ENCODE results near the gene FSTL5.

FSTL5 gene

GRCh38 chr4:161663844-161664243, 500.0 kb downstream of the FSTL5 start:
- no peaks in the 10 kb centered on the region for H3K27me3 ChIP-seq (ENCODE audit: insufficient read depth, insufficient read length)
- no peaks in the 10 kb centered on the region for H3K4me1 ChIP-seq (ENCODE audit: insufficient read depth, insufficient read length)
- H3K4me3 ChIP-seq (ENCODE audit: insufficient read length, low read depth) = no peak overlapping the region
- no peaks in the 10 kb centered on the region for H3K36me3 ChIP-seq (ENCODE audit: insufficient read depth, insufficient read length, low read length)
- no peak for TF ChIP-seq ZNF274 (IDR thresholded peaks at IDR 0.05; ENCODE audit: low read depth, low read length)
- TF ChIP-seq YY1 (IDR thresholded peaks at IDR 0.05; ENCODE audit: insufficient read depth, insufficient read length) = no peak
- no peak for TF ChIP-seq SUZ12 (IDR thresholded peaks at IDR 0.05; ENCODE audit: extremely low read depth, insufficient read depth, insufficient read length)
- no peak for DNase-seq (ENCODE audit: low read depth, low spot score)
- H3K9ac ChIP-seq (ENCODE audit: insufficient read length, low read depth) = no peak overlapping the region
- no peaks in the 10 kb centered on the region for H3K9me3 ChIP-seq (ENCODE audit: insufficient read depth, low read length)

- Histone ChIP-seq H3K4me1 (ENCODE audit: insufficient read depth, insufficient read length) (no peaks in the 10 kb centered on the region), H3K4me3 (ENCODE audit: insufficient read length, low read depth) (no peak overlapping the region), H3K36me3 (ENCODE audit: insufficient read depth, insufficient read length, low read length) (no peaks in the 10 kb centered on the region), H3K27me3 (ENCODE audit: insufficient read depth, insufficient read length) (no peaks in the 10 kb centered on the region), H3K9me3 (ENCODE audit: insufficient read depth, low read length) (no peaks in the 10 kb centered on the region), H3K9ac (ENCODE audit: insufficient read length, low read depth) (no peak overlapping the region)
- DNase-seq (ENCODE audit: low read depth, low spot score) = no peak
- TF ChIP-seq ZNF274 (IDR thresholded peaks at IDR 0.05; ENCODE audit: low read depth, low read length) (no peak), SUZ12 (IDR thresholded peaks at IDR 0.05; ENCODE audit: extremely low read depth, insufficient read depth, insufficient read length) (no peak), YY1 (IDR thresholded peaks at IDR 0.05; ENCODE audit: insufficient read depth, insufficient read length) (no peak)
Observed at GRCh38 chr4:161658676-161659075, 505.1 kb downstream of the FSTL5 start.

- H3K36me3 ChIP-seq (ENCODE audit: insufficient read depth, insufficient read length, low read length) = no peaks in the 10 kb centered on the region
- no peaks in the 10 kb centered on the region for H3K9me3 ChIP-seq (ENCODE audit: insufficient read depth, low read length)
- H3K4me1 ChIP-seq (ENCODE audit: insufficient read depth, insufficient read length) = no peaks in the 10 kb centered on the region
- TF ChIP-seq YY1 (IDR thresholded peaks at IDR 0.05; ENCODE audit: insufficient read depth, insufficient read length) (no peak), ZNF274 (IDR thresholded peaks at IDR 0.05; ENCODE audit: low read depth, low read length) (no peak), SUZ12 (IDR thresholded peaks at IDR 0.05; ENCODE audit: extremely low read depth, insufficient read depth, insufficient read length) (no peak)
- no peak overlapping the region for H3K9ac ChIP-seq (ENCODE audit: insufficient read length, low read depth)
- DNase-seq (ENCODE audit: low read depth, low spot score) = no peak
- no peaks in the 10 kb centered on the region for H3K27me3 ChIP-seq (ENCODE audit: insufficient read depth, insufficient read length)
- no peak overlapping the region for H3K4me3 ChIP-seq (ENCODE audit: insufficient read length, low read depth)
Observed at GRCh38 chr4:161657616-161658015, 506.2 kb downstream of the FSTL5 start.

- Histone ChIP-seq H3K4me3 (ENCODE audit: insufficient read length, low read depth) (no peak overlapping the region), H3K9me3 (ENCODE audit: insufficient read depth, low read length) (no peaks in the 10 kb centered on the region), H3K36me3 (ENCODE audit: insufficient read depth, insufficient read length, low read length) (no peaks in the 10 kb centered on the region), H3K27me3 (ENCODE audit: insufficient read depth, insufficient read length) (no peaks in the 10 kb centered on the region), H3K4me1 (ENCODE audit: insufficient read depth, insufficient read length) (no peaks in the 10 kb centered on the region), H3K9ac (ENCODE audit: insufficient read length, low read depth) (no peak overlapping the region)
- TF ChIP-seq SUZ12 (IDR thresholded peaks at IDR 0.05; ENCODE audit: extremely low read depth, insufficient read depth, insufficient read length) = no peak
- no peak for TF ChIP-seq ZNF274 (IDR thresholded peaks at IDR 0.05; ENCODE audit: low read depth, low read length)
- no peak for TF ChIP-seq YY1 (IDR thresholded peaks at IDR 0.05; ENCODE audit: insufficient read depth, insufficient read length)
- no peak for DNase-seq (ENCODE audit: low read depth, low spot score)
Observed at GRCh38 chr4:161656594-161656993, 507.2 kb downstream of the FSTL5 start.

DNA sequence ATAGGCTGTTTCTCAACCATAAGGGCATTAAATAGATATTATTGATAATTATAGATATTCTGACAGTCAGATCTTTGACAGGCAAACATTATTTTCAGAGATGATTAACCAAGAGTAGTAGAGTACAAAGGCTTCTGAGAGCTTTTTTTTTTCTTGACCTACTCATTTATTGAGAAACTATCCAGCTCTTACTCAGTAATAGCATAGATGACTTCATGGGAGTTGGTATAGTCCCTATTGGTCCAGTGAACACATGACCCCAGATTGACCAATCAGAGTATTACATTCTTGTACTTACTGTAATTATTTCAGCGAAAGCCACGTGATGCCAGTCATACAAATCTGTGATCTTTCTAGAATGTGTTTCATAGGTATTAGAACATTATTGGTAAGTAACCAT, 508.7 kb downstream of the FSTL5 start:
- no peaks in the 10 kb centered on the region for H3K27me3 ChIP-seq (ENCODE audit: insufficient read depth, insufficient read length)
- TF ChIP-seq YY1 (IDR thresholded peaks at IDR 0.05; ENCODE audit: insufficient read depth, insufficient read length) (no peak), ZNF274 (IDR thresholded peaks at IDR 0.05; ENCODE audit: low read depth, low read length) (no peak), SUZ12 (IDR thresholded peaks at IDR 0.05; ENCODE audit: extremely low read depth, insufficient read depth, insufficient read length) (no peak)
- no peaks in the 10 kb centered on the region for H3K4me1 ChIP-seq (ENCODE audit: insufficient read depth, insufficient read length)
- no peak overlapping the region for H3K9ac ChIP-seq (ENCODE audit: insufficient read length, low read depth)
- no peak for DNase-seq (ENCODE audit: low read depth, low spot score)
- no peaks in the 10 kb centered on the region for H3K36me3 ChIP-seq (ENCODE audit: insufficient read depth, insufficient read length, low read length)
- H3K4me3 ChIP-seq (ENCODE audit: insufficient read length, low read depth) = no peak overlapping the region
- H3K9me3 ChIP-seq (ENCODE audit: insufficient read depth, low read length) = no peaks in the 10 kb centered on the region

- Histone ChIP-seq H3K4me3 (ENCODE audit: insufficient read length, low read depth) (no peak overlapping the region), H3K9me3 (ENCODE audit: insufficient read depth, low read length) (no peaks in the 10 kb centered on the region), H3K9ac (ENCODE audit: insufficient read length, low read depth) (no peak overlapping the region), H3K4me1 (ENCODE audit: insufficient read depth, insufficient read length) (no peaks in the 10 kb centered on the region), H3K36me3 (ENCODE audit: insufficient read depth, insufficient read length, low read length) (no peaks in the 10 kb centered on the region), H3K27me3 (ENCODE audit: insufficient read depth, insufficient read length) (no peaks in the 10 kb centered on the region)
- no peak for DNase-seq (ENCODE audit: low read depth, low spot score)
- no peak for TF ChIP-seq SUZ12 (IDR thresholded peaks at IDR 0.05; ENCODE audit: extremely low read depth, insufficient read depth, insufficient read length)
- TF ChIP-seq YY1 (IDR thresholded peaks at IDR 0.05; ENCODE audit: insufficient read depth, insufficient read length) = no peak
- TF ChIP-seq ZNF274 (IDR thresholded peaks at IDR 0.05; ENCODE audit: low read depth, low read length) = no peak
Observed at GRCh38 chr4:161653697-161654096, 510.1 kb downstream of the FSTL5 start.

DNA sequence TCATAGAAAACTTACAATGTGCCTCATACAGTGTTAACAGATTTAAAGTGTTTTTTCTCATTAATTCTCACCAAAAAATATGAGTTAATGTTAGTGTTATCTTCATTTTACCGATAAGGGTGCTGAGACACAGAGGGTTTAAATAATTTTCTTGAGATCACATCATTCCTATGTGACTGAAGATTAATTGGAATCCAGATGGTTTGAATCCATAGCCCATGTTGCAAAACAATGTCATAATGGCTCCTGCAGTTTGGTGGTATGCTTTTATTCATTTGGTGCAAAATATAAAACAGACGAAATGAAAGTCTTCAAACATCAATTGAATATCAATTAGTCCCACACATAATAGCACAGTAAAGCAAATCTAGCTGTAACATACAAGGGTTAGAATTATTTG, 512.2 kb downstream of the FSTL5 start:
- no peaks in the 10 kb centered on the region for H3K9me3 ChIP-seq (ENCODE audit: insufficient read depth, low read length)
- H3K9ac ChIP-seq (ENCODE audit: insufficient read length, low read depth) = no peak overlapping the region

DNA sequence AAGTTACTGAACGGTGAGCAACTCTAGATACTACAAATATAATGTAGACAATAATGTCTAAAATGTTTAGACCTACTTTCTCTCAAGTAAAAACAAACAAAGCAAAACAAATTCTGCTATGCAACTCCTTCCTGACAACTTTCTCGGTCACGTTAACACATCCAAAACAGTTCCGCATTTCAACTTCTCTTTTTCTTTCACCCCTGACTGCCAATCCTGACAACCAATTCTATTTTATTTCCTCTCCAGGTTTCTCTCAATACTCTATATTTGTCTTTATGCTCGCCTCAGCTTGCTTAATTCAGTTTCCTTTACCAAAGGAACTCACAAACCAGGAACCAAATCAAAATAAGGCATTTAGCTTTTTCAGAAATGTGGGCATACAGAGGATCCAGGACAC, 513.0 kb downstream of the FSTL5 start:
- Histone ChIP-seq H3K36me3 (ENCODE audit: insufficient read depth, insufficient read length, low read length) (no peaks in the 10 kb centered on the region), H3K4me1 (ENCODE audit: insufficient read depth, insufficient read length) (no peaks in the 10 kb centered on the region), H3K27me3 (ENCODE audit: insufficient read depth, insufficient read length) (no peaks in the 10 kb centered on the region), H3K9me3 (ENCODE audit: insufficient read depth, low read length) (no peaks in the 10 kb centered on the region), H3K4me3 (ENCODE audit: insufficient read length, low read depth) (no peak overlapping the region), H3K9ac (ENCODE audit: insufficient read length, low read depth) (no peak overlapping the region)
- DNase-seq (ENCODE audit: low read depth, low spot score) = no peak
- TF ChIP-seq SUZ12 (IDR thresholded peaks at IDR 0.05; ENCODE audit: extremely low read depth, insufficient read depth, insufficient read length) (no peak), ZNF274 (IDR thresholded peaks at IDR 0.05; ENCODE audit: low read depth, low read length) (no peak), YY1 (IDR thresholded peaks at IDR 0.05; ENCODE audit: insufficient read depth, insufficient read length) (no peak)

More for the DNA sequence above, 512.2 kb downstream of the FSTL5 start:
- TF ChIP-seq SUZ12 (IDR thresholded peaks at IDR 0.05; ENCODE audit: extremely low read depth, insufficient read depth, insufficient read length) = no peak
- DNase-seq (ENCODE audit: low read depth, low spot score) = no peak
- no peaks in the 10 kb centered on the region for H3K4me1 ChIP-seq (ENCODE audit: insufficient read depth, insufficient read length)
- no peak overlapping the region for H3K4me3 ChIP-seq (ENCODE audit: insufficient read length, low read depth)
- no peaks in the 10 kb centered on the region for H3K27me3 ChIP-seq (ENCODE audit: insufficient read depth, insufficient read length)
- H3K36me3 ChIP-seq (ENCODE audit: insufficient read depth, insufficient read length, low read length) = no peaks in the 10 kb centered on the region
